Measurements from ENCODE around the gene AHCYL2.

GRCh38 chr7:129343099-129343700, 118.4 kb downstream of the AHCYL2 start:
- TF ChIP-seq POLR2AphosphoS5 (IDR thresholded peaks at IDR 0.05; ENCODE audit: borderline replicate concordance, low read depth, low read length) (no peak), EZH2 (IDR thresholded peaks at IDR 0.05) (no peak), FOXP2 (optimal IDR thresholded peaks at IDR 0.05; ENCODE audit: control extremely low read depth, extremely low read length, insufficient read depth) (no peak)

Measured in SK-N-MC (cell line).